PC-9 (cell line): Measurements from ENCODE around the gene DGKG.

Experiments
- EZH2 ChIP-seq: fragments of 200-600 bp; sonication (generic); IDR thresholded peaks from 2 replicates; pipeline ENCODE4 v1.8.0; 2017; ENCODE audit warnings: antibody characterized with exemption, low read depth
- TF ChIP-seq, protein P1 (sequence below): fragments of 200-600 bp; sonication (generic); conservative IDR thresholded peaks from 2 replicates; pipeline ENCODE4 v1.6.1; 2017; ENCODE audit warnings: mixed run types, antibody characterized with exemption, mild to moderate bottlenecking, moderate library complexity

DNA sequence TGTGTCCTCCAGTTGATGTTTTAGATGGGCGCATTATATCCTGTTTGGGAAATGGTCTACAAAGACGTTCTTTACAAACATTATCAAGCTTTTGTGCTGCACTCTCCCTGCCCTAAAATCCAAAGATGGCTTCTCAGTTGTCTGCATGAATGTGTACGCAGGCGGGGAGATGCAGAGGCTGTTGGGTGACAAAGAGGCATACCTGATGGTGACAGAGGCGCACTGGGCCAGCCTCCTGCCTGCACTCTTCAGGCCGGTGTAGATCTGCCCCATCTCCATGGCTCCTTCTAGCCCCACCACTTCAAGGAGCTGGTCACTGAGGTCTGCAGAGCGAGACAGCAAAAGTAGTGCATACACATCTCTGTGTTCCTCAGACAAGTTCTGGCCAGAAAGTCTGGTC lies 197.3 kb downstream of the DGKG start:
- TF ChIP-seq, protein P1, sequence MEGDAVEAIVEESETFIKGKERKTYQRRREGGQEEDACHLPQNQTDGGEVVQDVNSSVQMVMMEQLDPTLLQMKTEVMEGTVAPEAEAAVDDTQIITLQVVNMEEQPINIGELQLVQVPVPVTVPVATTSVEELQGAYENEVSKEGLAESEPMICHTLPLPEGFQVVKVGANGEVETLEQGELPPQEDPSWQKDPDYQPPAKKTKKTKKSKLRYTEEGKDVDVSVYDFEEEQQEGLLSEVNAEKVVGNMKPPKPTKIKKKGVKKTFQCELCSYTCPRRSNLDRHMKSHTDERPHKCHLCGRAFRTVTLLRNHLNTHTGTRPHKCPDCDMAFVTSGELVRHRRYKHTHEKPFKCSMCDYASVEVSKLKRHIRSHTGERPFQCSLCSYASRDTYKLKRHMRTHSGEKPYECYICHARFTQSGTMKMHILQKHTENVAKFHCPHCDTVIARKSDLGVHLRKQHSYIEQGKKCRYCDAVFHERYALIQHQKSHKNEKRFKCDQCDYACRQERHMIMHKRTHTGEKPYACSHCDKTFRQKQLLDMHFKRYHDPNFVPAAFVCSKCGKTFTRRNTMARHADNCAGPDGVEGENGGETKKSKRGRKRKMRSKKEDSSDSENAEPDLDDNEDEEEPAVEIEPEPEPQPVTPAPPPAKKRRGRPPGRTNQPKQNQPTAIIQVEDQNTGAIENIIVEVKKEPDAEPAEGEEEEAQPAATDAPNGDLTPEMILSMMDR: no peak
- no peak for TF ChIP-seq EZH2
